NB4 (cell line): Measurements from ENCODE around the gene TMEM235.

ENCODE experiments used
- DNase-seq: peaks from one replicate; pipeline ENCODE4 v3.0.0; 2010; ENCODE audit warnings: low read depth
- H3K4me3 ChIP-seq: one replicate; pipeline ENCODE4 v1.5.1; 2011; ENCODE audit warnings: mild to moderate bottlenecking, low read depth, low read length, moderate library complexity
- MYC ChIP-seq: IDR thresholded peaks from 2 replicates; pipeline ENCODE4 v1.6.1; 2011; ENCODE audit warnings: low read depth, low read length
- POLR2A ChIP-seq: IDR thresholded peaks from 2 replicates; pipeline ENCODE4 v1.6.1; 2011; ENCODE audit warnings: mild to moderate bottlenecking; ENCODE audit not compliant: insufficient read length; ENCODE audit errors: extremely low read depth
- TF ChIP-seq, protein P1 (sequence below): IDR thresholded peaks from one replicate; pipeline ENCODE4 v1.5.1; 2012; ENCODE audit warnings: low read depth, low read length

TMEM235 gene

DNA sequence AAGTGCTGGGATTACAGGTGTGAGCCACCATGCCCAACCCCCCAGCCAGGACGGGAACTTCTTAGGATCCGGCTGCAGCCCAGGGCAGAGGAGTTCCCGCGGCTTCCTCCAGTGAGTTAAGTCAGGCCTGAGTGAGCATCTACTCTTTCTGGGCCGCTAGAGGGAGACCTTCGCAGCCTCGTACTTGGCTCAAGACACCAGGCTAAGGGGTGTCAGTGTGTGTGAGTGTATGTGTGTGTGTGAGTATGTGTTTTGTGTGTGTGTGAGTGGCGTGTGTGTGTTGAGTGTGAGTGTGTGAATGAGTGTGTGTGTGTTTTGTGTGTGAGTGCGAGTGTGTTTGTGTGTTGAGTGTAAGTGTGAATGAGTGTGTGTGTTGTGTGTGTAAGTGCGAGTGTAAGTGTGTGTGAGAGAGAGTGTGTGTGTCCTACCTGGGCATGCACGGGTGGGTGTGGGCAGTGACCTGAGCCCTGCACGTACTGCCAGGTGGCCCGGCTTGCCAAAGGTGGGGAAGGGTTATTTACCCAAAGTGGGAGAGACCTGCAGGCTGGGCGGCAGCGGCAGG lies 58.5 kb downstream of the TMEM235 start:
- H3K4me3 ChIP-seq: no peak overlapping the region
- no peak for TF ChIP-seq MYC
- TF ChIP-seq, protein P1, sequence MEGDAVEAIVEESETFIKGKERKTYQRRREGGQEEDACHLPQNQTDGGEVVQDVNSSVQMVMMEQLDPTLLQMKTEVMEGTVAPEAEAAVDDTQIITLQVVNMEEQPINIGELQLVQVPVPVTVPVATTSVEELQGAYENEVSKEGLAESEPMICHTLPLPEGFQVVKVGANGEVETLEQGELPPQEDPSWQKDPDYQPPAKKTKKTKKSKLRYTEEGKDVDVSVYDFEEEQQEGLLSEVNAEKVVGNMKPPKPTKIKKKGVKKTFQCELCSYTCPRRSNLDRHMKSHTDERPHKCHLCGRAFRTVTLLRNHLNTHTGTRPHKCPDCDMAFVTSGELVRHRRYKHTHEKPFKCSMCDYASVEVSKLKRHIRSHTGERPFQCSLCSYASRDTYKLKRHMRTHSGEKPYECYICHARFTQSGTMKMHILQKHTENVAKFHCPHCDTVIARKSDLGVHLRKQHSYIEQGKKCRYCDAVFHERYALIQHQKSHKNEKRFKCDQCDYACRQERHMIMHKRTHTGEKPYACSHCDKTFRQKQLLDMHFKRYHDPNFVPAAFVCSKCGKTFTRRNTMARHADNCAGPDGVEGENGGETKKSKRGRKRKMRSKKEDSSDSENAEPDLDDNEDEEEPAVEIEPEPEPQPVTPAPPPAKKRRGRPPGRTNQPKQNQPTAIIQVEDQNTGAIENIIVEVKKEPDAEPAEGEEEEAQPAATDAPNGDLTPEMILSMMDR: peak; percentile 91
- no peak for TF ChIP-seq POLR2A
- peak; percentile 89 for DNase-seq
